AG08396 (cell line): Measurements from ENCODE around the gene INTS7.
"Not testable (repeated sequence)": the region's sequence is repeated elsewhere in the genome, so short reads cannot be mapped to it uniquely, and the experiment has no call there.

ENCODE experiments used
- DNase-seq: peaks from one replicate; pipeline ENCODE4 v3.0.0; 2012; ENCODE audit warnings: low spot score, mixed read lengths

Gene INTS7

DNA sequence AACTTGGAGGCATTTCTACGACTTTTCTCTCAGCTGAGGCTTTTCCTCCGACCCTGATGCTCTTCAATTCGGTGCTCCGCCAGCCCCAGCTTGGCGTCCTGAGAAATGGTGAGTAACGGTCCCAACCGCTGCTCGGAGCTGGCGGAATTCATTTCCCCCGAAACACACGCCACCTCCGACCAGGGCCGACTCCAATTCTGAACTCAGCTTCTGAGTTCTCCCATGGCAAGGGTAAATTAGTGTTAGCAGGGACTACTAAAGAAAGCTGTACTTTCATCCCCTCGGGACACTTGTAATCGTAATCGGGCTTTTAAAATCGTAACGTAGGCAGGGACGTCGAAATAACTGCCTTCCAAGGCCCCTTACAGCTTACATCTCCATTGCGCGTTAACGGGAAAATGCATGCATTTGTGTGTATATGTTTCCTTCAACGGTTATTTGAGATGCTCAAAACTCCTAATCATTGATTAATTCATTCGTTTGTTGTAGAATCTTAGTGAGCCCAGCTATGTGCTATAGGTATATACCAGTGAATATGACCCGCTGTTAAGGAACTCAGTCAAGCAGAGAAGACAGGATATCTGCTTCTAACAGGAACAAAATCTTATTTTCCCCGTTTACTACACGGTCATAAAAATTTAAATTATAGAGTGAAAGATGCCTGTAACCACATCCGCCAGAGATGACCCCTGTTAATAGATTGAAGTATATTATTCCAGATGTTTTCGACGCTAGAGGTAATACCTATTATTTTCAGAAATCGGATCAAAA is 663 bp upstream of the INTS7 start:
- DNase-seq, result no peak

DNA sequence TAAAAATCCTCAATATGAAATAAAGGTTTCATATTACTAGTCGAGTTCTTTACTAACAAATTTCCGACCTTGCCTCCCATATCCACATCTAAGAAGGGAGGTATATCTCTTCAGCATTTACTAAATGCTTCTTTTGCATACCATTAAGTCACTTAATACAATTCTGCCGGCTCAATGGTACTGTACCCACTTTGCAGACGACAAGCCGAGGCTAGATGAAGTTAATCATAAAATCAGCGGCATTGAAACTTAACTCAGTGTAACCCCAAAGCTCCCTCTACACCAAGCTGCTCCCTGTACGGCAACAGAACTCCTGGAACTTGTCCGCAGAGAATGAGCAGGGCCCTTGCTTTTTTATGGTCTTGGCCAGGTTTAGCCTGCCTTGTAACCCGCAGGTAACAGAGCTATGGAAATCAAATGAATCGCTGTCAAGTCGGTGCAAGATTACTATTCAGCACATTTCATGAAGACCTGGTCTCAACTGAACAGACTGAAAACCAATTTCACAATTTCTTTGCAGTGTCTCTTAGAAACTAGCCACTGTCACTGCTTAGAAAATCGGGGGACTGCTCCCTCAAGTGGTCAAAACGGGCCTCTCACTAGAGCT is 738 bp downstream of the INTS7 start:
- no peak for DNase-seq

DNA sequence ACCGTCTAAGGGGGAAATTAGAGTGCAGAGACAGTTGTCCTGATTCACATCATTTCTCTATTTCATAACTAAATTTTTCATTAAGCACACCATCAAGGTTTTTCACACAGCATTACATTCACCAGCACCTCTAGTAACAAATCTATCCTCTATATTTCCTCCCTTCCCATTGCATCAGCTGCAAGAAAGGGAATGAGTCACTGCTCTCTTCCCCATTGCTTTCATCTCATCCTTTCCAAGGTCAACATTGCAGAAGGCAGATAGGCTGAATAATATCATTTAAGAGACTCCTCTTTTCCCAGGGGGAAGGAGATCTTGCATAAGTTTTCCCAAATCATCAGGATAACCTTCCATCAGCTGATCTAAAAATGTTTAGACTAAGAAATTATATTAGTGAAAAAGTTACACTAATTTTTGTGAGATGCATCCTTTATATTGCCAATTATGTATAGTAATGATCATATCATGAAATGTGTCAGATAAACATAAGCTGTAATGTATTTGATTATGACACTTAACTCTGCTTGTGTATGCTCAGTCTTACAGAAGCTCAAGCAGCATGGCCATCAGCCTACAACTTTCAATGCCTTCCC is 4.3 kb downstream of the INTS7 start:
- peak; percentile 43 for DNase-seq

DNA sequence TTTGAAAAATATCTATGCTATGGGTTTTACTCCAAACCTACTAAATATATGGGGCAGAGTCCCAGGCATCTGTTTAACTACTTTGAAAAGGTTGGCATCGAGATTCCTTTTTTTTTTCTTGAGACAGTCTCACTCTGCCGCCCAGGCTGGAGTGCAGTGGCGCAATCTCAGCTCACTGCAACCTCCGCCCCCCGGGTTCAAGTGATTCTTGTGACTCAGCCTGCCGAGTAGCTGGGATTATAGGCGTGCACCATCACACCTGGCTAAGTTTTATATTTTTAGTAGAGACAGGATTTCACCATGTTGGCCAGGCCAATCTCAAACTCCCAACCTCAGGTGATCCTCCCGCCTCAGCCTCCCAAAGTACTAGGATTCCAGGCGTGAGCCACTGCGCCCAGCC is 7.6 kb downstream of the INTS7 start:
- not testable (repeated sequence) for DNase-seq

DNA sequence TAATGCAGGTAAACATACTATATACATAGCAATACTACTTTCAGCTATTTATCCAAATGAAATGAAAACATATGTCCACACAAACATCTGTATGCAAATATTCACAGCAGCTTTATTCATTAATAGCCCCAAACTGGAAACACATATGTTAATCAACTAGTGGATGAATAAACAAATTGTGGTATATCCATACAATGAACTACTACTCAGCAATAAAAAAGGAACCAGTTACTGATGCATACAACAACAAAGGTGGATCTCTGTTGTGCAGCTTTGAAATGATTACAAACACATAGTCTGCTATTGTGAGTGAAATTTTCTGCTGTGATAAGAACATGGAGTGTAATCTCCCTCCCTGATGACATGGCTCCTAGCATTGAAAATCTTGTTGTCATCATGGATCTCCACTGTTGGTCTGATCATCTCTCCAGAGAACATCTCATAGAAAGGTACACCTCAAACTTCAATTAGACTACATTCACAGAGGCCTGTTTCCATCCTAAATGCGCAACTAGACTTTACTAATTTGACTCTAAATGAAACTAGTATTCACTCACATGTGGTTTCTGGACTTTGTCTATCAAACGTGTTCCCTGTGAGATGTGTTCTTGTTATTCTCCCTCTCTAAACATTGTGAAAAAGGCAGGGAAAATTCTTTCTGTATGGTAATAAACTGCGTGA is 10.7 kb downstream of the INTS7 start:
- no peak for DNase-seq

DNA sequence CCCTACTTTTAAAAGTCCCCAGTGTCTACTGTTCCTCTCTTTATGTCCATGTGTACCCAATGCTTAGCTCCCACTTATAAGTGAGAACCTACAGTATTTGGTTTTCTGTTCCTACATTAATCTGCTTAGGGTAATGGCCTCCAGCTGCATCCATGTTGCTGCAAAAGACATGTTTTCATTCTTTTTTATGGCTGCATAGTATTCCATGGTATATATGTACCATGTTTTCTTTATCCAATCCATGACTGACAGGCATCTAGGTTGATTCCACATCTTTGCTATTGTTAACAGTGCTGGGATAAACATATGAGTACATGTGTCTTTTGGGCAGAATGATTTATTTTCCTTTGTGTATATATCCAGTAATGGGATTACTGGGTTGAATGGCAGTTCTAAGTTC is 12.4 kb downstream of the INTS7 start:
- not testable (repeated sequence) for DNase-seq

DNA sequence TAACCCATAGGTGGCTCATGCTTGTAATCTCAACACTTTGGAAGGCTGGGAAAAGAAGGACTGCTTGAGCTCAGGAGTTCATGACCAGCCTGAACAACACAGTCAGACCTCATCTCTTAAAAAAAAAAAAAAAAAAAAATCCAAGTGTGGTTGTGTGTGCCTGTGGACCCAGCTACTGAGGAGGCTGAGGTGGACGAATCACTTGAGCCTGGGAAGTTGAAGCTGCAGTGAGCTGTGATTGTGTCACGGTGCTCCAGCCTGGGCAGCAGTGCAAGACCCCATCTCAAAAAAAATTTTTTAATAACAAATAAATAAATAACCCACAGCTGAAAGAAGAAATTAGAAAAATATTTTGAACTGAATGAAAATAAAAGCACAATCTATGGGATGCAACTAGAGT is 13.8 kb downstream of the INTS7 start:
- DNase-seq, result no peak

DNA sequence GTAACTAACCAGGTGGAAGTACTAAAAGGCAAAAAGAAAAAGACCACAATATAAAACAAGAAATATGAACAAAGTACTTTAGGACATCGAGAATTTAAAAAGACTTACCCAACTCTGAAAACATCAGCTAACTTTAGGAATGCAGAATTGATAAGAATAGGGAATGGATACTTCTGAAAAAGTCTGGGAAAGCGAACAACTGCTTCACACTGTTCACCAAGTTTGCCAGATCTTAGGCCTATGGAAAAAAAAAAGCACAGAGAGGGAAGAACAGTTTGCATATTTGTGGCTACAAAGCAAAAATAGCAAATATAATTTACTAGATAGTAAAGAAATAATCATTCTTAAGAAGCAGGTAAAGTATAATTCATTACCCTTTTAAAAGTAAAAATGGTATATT is 14.4 kb downstream of the INTS7 start:
- DNase-seq, result no peak

DNA sequence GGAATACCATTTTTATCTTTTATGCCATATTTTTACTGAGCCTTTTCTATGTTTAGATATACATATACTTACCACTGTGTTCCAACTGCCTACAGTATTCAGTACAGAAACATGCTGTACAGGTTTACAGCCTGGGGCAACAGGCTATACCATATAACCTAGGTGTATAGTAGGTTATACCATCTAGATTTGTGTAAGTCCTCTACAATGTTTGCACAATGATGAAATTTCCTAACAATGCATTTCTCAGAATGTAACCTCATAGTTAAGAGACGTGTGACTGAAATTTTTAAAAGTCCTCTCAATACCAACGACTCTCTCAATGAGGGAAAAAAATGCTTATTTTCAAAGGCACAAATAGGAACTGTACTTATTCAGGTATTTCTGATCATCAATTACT is 21.7 kb downstream of the INTS7 start:
- no peak for DNase-seq

DNA sequence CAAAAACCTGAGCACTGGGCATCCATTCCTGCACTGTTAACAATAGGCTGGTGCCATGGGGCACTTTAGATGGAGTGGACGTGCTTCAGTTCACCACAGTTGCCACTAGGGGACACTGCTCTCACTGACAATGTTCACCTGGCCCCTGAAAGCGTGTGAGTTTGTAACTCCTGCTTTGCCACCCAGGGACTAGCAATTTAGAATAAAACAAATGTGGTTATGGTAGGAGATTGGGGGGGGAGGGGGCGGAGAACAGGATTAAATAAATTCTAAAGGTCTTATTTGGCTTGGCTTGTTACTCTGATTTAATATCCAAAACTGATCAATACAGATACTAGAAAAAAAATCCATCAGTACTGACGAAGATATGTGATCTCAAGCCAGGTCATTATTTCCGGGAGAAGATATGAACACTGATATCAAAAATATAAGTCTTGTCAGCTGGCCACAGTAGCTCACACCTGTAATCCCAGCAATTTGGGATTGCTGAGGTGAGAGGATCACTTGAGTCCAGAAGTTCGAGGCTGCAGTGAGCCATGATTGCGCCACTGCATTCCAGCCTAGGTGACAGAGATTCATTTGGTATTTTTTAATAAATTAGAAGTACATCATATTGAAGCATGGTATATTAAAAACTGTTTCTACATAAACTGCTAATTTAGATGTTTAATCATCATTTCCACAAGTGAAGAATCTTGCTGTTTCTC is 23.2 kb downstream of the INTS7 start:
- DNase-seq, result peak; percentile 84

DNA sequence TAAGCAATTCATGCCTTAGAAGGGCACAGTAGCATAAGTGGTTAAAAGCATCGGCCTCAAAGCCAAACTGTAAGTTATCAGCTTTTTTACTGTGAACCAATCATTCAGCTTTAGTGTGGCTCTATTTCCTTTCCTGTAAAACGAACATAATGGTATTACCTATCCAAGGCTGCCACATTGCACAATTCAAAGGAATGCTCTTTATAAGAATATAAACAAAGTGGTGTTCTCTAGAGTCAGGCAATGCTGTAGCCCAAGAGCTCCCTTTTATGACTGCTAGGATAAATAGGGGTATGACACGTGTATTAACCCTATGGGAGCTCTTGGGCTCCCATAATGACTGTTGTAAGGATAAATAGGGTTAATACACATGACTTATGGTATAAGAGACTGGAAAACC is 25.4 kb downstream of the INTS7 start:
- DNase-seq, result no peak

DNA sequence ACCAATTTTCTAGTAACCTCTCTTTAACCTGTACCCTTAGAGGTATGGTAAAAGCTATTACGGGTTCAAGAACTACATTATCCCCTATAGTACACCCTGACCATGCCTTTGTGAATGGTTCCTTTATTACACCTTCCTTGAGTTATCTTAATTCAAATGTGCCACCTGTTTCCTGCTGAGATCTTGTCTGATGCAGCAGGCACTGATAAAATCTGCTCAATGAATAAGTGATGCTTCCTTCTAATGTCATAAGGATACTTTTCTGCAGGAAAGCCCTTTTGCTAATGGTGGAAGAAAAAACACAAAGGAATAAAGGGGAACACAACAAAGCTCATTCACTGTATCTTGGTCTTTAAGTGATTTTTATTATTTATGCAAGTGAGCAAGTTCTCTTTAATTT is 25.8 kb downstream of the INTS7 start:
- no peak for DNase-seq

DNA sequence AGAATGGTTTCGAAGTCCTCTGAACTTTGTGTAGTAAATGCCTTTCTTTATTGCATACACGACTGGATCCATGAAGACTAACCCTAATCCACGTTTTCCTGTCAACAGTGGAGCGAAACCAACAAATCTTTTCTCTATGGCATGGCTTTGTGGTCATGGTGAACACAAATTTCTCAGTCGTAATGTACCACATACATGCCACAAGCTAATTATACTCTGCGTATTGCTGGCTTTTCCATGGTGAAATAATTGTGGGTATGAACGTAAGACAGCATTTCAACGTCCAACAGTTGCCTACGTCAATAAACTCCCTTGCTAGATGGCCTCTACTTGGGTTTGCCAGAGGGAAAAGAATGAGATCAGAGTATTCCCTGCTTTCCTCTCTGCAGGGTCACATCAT is 27.5 kb downstream of the INTS7 start:
- DNase-seq, result no peak

DNA sequence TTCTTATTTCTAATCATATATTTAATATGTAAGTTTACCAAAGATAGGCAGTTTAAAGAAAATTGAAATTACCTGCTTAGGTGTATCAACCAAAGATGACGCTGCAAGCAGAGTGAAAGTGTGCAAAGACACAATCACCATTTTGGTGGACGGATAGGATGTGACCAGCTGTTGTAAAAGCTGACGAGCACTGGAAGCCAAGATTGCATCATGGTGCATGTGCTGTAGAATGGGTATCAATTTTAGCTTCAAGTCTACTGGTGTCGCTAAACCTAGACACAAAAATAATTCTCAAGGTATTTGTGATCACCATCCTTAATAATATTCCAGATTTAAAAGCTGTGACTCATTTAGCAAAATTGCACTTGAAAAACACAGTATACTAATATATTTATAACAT is 28.2 kb downstream of the INTS7 start:
- DNase-seq, result no peak

DNA sequence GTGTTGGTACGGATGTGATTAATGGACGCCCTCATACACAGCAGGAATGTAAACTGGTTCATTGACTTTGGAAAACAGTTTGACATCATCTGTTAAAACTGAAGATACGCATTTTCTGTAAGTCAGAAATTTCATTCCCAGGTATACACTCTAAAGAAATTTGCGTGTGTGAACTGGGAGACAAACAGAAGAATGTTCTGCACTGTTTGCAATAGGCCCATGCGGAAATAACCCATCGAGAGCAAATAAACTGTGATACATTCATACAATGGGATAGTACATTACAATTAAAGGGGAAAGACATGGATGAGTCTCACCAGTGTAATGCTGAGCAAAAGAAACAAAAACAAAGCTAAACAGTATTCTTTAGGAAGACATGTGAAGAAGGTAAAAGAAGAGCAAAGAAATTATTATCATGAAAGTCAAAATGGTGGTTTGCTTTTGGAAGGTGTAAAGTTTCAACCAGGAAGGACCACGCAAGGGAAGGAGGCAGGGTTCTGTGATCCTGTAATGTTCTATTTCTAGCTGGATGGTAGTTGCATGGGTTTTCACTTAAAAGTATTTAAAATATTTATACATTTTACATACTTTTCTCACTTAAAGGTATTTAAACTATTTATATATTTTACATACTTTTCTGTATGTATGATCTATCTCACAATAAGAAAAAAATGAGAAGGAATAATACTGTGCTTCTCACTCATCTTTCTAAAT is 30.3 kb downstream of the INTS7 start:
- DNase-seq, result no peak

DNA sequence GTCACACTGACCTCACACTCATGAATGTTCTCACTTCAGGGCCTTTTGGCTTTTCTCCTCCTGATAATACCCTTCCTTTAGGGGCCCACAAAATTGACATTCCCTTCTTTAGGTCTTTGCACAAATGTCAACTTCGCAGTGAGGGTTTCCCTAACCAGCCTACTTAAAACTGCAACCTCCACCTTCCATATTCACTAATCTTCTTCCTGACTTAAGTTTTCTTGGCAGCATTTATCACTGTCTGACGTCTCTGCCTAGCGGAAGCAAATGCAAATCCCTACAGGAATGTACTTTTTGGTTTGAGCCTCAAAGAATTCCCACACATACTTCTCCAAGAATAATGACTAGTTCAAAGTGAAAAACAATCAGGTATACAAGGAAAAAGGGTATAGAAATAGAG is 32.8 kb downstream of the INTS7 start:
- no peak for DNase-seq

DNA sequence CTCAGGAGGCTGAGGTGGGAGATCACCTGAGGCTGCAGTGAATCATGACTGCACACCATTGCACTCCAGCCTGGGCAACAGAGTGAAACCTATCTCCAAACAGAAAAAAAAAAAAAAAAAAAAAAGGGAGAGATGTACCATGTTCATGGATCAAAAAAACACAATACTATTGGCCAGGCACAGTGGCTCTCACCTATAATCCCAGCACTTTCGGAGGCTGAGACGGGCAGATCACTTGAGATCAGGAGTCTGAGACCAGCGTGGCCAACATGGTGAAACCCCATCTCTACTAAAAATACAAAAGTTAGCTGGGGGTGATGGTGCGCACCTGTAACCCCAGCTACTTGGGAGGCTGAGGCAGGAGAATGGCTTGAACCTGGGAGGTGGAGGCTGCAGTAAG is 37.9 kb downstream of the INTS7 start:
- DNase-seq, result not testable (repeated sequence)

DNA sequence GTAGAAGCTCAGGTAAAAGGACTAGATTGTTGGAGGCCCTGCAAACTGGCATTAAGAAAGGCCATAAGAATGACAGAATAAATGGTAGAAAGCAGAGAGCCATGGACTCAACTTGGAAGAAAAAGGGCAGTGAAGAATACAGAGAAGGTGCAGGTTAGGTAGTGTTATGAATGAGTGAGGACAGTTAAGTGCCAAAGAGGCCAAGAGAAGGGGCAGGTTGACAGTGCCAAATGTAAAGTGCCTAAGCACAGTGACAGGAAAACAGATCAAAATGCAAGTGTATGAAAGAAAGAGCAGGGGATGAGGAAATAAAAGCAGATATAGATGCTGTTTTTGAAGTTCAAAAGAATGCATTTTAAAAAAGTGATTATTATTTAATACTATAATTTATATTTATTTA is 43.7 kb downstream of the INTS7 start:
- no peak for DNase-seq

DNA sequence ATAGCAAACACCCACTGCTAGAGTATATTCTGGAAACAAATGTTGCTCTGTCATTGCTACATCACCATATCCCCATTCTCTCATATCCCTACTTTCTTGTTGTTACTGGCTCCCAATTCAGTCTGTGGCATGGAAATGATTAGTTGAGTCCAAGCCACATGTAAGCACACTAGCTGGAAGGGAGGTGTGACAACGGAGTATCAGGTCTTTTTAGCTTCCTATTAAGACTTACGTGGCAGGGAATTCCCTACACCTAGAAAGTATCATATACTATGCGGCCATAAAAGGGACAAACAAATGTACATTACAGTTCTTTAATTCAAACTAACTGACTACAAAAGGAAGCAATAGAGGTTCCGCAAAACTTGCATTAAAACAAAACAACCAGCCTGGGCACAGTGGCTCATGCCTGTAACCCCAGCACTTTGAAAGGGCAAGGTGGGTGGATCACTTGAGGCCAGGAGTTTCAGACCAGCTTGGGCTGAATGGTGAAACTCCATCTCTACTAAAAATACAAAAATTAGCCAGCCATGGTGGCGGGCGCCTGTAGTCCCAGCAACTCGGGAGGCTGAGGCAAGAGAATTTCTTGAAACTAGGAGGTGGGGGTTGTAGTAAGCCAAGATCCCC is 48.6 kb downstream of the INTS7 start:
- no peak for DNase-seq

DNA sequence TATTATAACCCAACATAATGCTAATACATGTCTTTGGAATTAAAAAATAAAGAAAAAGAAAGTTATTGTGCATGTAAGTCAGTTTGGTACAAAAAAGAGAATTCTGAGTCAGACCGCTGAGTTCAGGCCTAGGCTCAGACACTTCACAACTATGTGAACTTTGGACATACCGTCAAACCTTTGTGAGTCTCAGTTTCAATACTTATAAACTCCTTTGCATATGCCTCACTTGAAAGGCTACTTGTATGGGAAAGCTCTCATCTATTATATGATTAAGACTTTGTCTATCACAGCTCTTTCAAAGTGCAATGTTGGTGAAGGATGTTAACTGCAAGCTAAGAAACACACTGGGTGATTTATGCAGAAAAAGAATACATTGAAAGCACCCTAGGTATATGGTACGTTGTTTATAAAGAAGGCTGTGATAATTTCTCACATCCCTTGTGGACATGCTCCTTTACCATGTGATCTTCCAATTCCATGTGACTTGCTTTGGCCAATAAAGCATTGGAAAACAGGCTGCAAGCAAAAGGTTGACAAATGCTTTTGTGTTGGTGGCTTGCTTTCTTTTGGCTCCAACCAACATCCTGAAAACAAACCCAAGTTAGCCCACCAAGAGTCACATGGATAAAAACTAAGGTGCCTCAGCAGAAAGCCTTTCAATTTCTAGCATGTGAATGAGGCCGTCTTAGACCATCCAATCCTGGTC is 49.6 kb downstream of the INTS7 start:
- no peak for DNase-seq

DNA sequence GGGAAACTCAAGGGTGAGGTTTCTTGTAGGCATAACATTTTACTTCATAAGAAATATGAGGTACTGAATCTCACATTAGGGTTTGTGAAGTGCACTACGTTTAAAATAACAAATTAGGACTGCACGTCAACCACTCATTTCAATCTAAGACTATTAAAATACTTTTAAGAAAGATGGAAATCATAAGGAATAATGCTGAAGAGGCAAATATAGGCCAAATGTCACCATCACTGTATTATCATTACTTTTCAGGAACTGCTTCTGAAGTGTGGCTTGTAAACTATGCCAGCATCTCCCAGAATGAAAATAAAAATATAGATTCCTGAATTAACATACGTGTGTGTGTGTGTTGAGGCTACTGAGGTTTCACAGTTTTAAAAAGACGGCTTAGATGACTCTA is 56.8 kb downstream of the INTS7 start:
- no peak for DNase-seq
